SU-DHL-6 (cell line): ENCODE measurements around the gene NET1.

ENCODE experiments used
- H2AFZ ChIP-seq: fragments of 200-600 bp; sonication (generic); 2 replicates; pipeline ENCODE4 v1.6.1; 2014; ENCODE audit warnings: low read depth, mild to moderate bottlenecking, moderate library complexity, mixed read lengths, antibody characterized with exemption, low read length; ENCODE audit not compliant: severe bottlenecking
- H3F3A ChIP-seq: fragments of 200-600 bp; shearing (Covaris generic); 2 replicates; pipeline ENCODE4 v1.6.0; 2016; ENCODE audit warnings: antibody characterized with exemption, mild to moderate bottlenecking; ENCODE audit not compliant: insufficient read depth
- H3K27ac ChIP-seq: fragments of 200-600 bp; sonication (generic); 2 replicates; pipeline ENCODE4 v1.5.1; 2016; ENCODE audit warnings: low read depth, mild to moderate bottlenecking, low read length, moderate library complexity, mixed read lengths
- H3K27me3 ChIP-seq: fragments of 200-600 bp; sonication (generic), shearing (Covaris generic); 2 replicates; pipeline ENCODE4 v1.6.0; 2014; ENCODE audit warnings: mild to moderate bottlenecking, low read length
- H3K36me3 ChIP-seq: fragments of 200-600 bp; sonication (generic); 2 replicates; pipeline ENCODE4 v1.6.1; 2014; ENCODE audit warnings: mild to moderate bottlenecking, low read length, mixed read lengths
- H3K4me2 ChIP-seq: fragments of 300-600, 200-600 bp; shearing (Covaris generic), sonication (generic); 2 replicates; pipeline ENCODE4 v1.6.0; 2014; ENCODE audit warnings: low read length, low read depth, mild to moderate bottlenecking; ENCODE audit not compliant: poor library complexity, severe bottlenecking
- H3K4me3 ChIP-seq: fragments of 200-600 bp; sonication (generic); 2 replicates; pipeline ENCODE4 v1.5.1; 2014; ENCODE audit warnings: antibody characterized with exemption, low read length, mild to moderate bottlenecking, mixed read lengths; ENCODE audit not compliant: insufficient read depth, poor library complexity, severe bottlenecking
- H3K79me2 ChIP-seq: fragments of 200-600 bp; sonication (generic); 2 replicates; pipeline ENCODE4 v1.6.1; 2014; ENCODE audit warnings: mild to moderate bottlenecking, low read length, moderate library complexity; ENCODE audit not compliant: insufficient read depth
- H3K9ac ChIP-seq: fragments of 200-600 bp; sonication (generic); 2 replicates; pipeline ENCODE4 v1.7.0; 2014; ENCODE audit warnings: mild to moderate bottlenecking, low read length
- H3K9me2 ChIP-seq: fragments of 200-600 bp; sonication (generic); replicated peaks from 2 replicates; pipeline ENCODE4 v1.6.1; 2014; ENCODE audit warnings: low read length; ENCODE audit not compliant: insufficient read depth
- H3K9me3 ChIP-seq: fragments of 200-600 bp; sonication (generic); 2 replicates; pipeline ENCODE4 v1.6.1; 2014; ENCODE audit warnings: low read length, mixed read lengths; ENCODE audit not compliant: insufficient read depth
- H4K20me1 ChIP-seq: fragments of 200-600 bp; sonication (generic); 2 replicates; pipeline ENCODE4 v1.6.1; 2014; ENCODE audit warnings: low read depth, mild to moderate bottlenecking, antibody characterized with exemption, low read length, moderate library complexity, mixed read lengths
- CTCF ChIP-seq: fragments of 200-600 bp; sonication (generic); IDR thresholded peaks from one replicate; pipeline ENCODE4 v1.5.1; 2017; ENCODE audit warnings: antibody characterized with exemption, mild to moderate bottlenecking, low read length, moderate library complexity; ENCODE audit not compliant: insufficient read depth, poor library complexity, severe bottlenecking
- EZH2phosphoT487 ChIP-seq: fragments of 200-600 bp; sonication (generic), shearing (Covaris generic); conservative IDR thresholded peaks from 2 replicates; pipeline ENCODE4 v1.6.1; 2018; ENCODE audit warnings: mild to moderate bottlenecking, antibody characterized with exemption, low read length, moderate library complexity, mixed read lengths

NET1 gene

GRCh38 chr10:5507649-5508131 lies 95.3 kb downstream of the NET1 start:
- H2AFZ ChIP-seq: no peak overlapping the region
- no peaks in the 10 kb centered on the region for H3K9me2 ChIP-seq
- H3K79me2 ChIP-seq: no peaks in the 10 kb centered on the region
- H4K20me1 ChIP-seq: no peaks in the 10 kb centered on the region
- no peaks in the 10 kb centered on the region for H3K36me3 ChIP-seq
- H3K4me3 ChIP-seq: no peak overlapping the region
- H3K9ac ChIP-seq: no peak overlapping the region
- no peaks in the 10 kb centered on the region for H3K27me3 ChIP-seq
- no peak overlapping the region for H3K27ac ChIP-seq
- no peak overlapping the region for H3K4me2 ChIP-seq
- TF ChIP-seq CTCF: no peak
- no peak for TF ChIP-seq EZH2phosphoT487
- H3K9me3 ChIP-seq: no peaks in the 10 kb centered on the region
- no peaks in the 10 kb centered on the region for H3F3A ChIP-seq

GRCh38 chr10:5508161-5508604 lies 95.8 kb downstream of the NET1 start:
- H3K9me2 ChIP-seq: no peaks in the 10 kb centered on the region
- no peaks in the 10 kb centered on the region for H4K20me1 ChIP-seq
- H3K9ac ChIP-seq: no peak overlapping the region
- H3K27me3 ChIP-seq: no peaks in the 10 kb centered on the region
- H3K27ac ChIP-seq: no peak overlapping the region
- H3K9me3 ChIP-seq: no peaks in the 10 kb centered on the region
- no peak overlapping the region for H2AFZ ChIP-seq
- no peak for TF ChIP-seq EZH2phosphoT487
- TF ChIP-seq CTCF: no peak
- no peaks in the 10 kb centered on the region for H3K36me3 ChIP-seq
- no peak overlapping the region for H3K4me3 ChIP-seq
- no peaks in the 10 kb centered on the region for H3K79me2 ChIP-seq
- H3K4me2 ChIP-seq: no peak overlapping the region
- H3F3A ChIP-seq: no peaks in the 10 kb centered on the region
